ENCODE measurements around the gene POTEM.
"Not testable (repeated sequence)": the region's sequence is repeated elsewhere in the genome, so short reads cannot be mapped to it uniquely, and the experiment has no call there.

The POTEM gene

DNA sequence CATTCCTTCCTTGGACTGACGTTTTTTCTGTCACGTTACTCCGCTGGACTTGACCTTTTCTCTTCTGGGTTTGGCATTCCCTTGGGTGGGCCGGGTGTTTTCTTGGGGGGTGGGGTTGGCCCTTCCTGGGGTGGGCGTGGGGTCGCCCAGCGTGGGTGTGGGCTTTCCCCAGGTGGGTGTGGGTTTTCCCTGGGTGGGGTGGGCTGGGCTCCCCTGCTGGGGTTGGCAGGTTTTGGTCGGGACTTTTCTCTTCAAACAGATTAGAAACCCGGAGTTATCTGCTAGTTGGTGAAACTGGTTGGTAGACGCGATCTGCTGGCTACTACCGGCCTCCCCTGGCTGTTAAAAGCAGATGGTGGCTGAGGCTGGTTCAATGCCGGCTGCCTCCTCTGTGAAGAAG lies at the start of gene POTEM:
POTEM (plus strand) TSS at position 301 of the 400 bp plus-strand sequence; CDS start at position 353, 52 bp downstream.
- not testable (repeated sequence) for H3K4me3 ChIP-seq (ENCODE audit: low read depth, low read length); H3K27me3 ChIP-seq (ENCODE audit: insufficient read depth, low read depth, severe bottlenecking); DNase-seq; H3K27ac ChIP-seq; H3K9me3 ChIP-seq (ENCODE audit: severe bottlenecking); H3K36me3 ChIP-seq

DNA sequence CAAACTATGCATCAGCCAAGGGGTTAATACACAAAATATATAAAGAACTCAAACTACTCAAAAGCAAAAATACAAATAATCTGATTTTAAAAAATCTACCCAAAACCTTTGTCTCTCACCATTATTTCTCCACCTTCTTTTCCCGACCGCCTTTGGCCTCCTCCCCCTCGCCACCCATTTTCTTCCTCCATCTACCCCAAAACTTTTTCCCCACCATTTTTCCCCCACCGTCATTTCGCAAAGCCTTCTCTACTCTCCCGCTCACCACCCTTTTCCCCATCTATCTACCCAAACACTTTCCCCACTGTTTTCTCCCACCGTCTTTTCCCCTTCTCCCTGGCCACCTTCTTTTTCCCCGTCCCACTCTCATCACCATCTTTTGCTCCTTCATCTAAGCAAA lies 48.9 kb upstream of the POTEM start:
- not testable (repeated sequence) for H3K27ac ChIP-seq; H3K36me3 ChIP-seq; H3K4me3 ChIP-seq (ENCODE audit: low read depth, low read length); DNase-seq; H3K9me3 ChIP-seq (ENCODE audit: severe bottlenecking); H3K27me3 ChIP-seq (ENCODE audit: insufficient read depth, low read depth, severe bottlenecking)

DNA sequence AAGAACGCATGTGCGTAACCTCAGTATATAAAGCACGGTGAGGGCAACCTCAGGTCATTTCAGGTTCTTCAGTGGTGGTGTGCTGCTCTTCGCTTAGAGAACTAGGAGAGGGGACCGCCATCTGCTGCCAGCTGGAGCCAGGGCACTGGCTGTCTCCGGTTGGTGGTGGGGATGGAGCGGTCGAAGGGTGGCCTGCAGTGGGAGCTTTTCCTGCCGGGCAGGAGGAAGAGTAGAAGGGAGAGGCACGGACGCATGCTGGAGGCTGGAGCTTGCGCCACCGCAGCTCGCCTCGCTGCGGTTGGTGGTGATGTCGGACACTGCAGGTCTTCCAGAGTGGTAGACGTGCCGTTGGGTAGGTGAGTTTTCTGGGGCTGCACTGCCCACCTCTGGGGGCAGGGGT lies 47.2 kb upstream of the POTEM start:
- not testable (repeated sequence) for H3K27ac ChIP-seq; H3K27me3 ChIP-seq (ENCODE audit: insufficient read depth, low read depth, severe bottlenecking); H3K4me3 ChIP-seq (ENCODE audit: low read depth, low read length); H3K36me3 ChIP-seq; H3K9me3 ChIP-seq (ENCODE audit: severe bottlenecking); DNase-seq

DNA sequence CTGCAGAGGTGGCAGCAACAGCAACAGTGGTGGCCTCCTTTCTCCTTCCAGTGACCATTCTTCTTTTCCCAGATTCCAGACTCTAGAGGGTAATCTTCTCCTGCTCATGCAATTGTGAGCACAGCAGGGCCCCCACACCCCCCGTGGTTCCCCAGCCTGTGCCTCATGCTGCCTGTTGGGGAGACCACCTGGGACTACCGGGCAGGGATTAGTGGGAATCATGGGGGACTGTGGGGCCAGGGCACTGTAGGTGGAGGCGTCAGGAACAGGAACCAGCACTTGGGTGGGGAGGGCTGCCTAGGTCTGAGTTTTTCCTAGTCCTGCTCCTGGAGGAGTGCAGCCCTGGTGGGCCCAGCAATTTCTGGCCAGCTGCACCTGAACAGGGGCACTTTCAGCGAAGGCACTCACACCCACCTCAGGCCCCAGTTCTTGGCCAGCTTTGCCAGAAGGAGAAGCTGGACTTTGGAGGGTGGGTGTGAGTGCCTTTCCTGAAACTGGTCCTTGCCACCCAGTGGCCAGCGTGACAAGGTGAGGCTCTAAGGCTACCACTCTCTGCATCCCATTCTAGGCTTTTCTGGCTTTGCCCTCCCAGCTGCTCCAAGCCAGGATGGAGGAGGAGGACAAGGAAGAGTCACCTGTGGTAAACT lies 46.1 kb upstream of the POTEM start:
- H3K4me3 ChIP-seq (ENCODE audit: low read depth, low read length); H3K27me3 ChIP-seq (ENCODE audit: insufficient read depth, low read depth, severe bottlenecking); DNase-seq; H3K27ac ChIP-seq; H3K9me3 ChIP-seq (ENCODE audit: severe bottlenecking); H3K36me3 ChIP-seq: not testable (repeated sequence)

DNA sequence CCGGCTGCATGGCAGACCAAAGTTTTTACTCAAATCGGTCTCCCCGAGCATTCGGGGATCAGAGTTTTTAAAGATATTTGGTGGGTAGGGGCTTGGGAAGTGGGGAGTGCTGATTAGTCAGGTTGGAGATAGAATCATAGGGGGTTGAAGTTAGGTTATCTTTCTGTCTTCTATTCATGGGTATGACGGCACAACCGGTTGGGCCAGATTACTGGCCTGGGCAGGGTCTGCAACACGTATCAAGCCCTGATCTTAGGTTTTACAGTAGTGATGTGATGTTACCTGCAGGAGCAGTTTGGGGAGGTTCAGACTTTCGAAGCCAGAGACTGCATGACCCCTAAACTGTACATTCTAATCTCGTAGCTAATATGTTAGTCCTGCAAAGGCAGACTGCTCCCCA lies 30.4 kb upstream of the POTEM start:
- H3K9me3 ChIP-seq (ENCODE audit: severe bottlenecking); H3K27ac ChIP-seq; DNase-seq; H3K4me3 ChIP-seq (ENCODE audit: low read depth, low read length); H3K36me3 ChIP-seq; H3K27me3 ChIP-seq (ENCODE audit: insufficient read depth, low read depth, severe bottlenecking): not testable (repeated sequence)

DNA sequence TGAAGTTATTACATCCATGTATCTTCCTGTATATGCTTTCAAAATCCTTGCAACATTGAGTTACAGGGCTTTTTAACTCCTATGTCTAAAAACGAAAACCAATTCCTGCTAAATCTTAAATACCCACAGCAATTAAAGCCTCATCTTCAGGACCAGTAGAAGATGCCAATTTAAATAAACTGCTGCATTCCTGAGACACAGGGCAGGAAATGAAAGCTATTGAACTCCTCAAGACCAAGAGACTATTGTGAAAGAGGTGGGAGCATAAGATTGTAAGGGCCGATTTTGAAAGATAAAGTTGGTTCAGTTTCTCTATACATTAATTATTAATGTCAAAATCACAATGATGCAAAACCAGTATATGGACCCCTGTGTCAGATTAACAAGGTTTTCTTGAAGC lies 28.5 kb upstream of the POTEM start:
- not testable (repeated sequence) for H3K36me3 ChIP-seq; H3K27me3 ChIP-seq (ENCODE audit: insufficient read depth, low read depth, severe bottlenecking)

DNA sequence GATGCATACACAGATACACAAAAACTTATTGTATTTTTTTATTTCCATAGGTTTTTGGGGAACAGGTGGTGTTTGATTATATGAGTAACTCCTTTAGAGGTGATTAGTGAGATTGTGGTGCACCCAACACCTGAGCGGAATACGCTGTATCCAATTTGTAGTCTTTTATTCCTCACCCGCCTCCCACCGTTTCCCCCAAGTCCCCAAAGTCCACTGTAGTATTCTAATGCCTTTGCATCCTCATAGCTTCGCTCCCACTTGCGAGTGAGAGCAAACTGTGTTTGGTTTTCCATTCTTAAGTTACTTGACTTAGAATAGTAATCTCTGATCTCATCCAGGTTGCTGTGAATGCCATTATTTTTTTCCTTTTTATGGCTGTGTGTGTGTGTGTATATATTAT lies 17.3 kb upstream of the POTEM start:
- H3K27ac ChIP-seq; H3K36me3 ChIP-seq; H3K27me3 ChIP-seq (ENCODE audit: insufficient read depth, low read depth, severe bottlenecking); H3K9me3 ChIP-seq (ENCODE audit: severe bottlenecking); H3K4me3 ChIP-seq (ENCODE audit: low read depth, low read length); DNase-seq: not testable (repeated sequence)

More for the DNA sequence above, 28.5 kb upstream of the POTEM start:
- not testable (repeated sequence) for H3K4me3 ChIP-seq (ENCODE audit: low read depth, low read length); DNase-seq; H3K27ac ChIP-seq; H3K9me3 ChIP-seq (ENCODE audit: severe bottlenecking)

DNA sequence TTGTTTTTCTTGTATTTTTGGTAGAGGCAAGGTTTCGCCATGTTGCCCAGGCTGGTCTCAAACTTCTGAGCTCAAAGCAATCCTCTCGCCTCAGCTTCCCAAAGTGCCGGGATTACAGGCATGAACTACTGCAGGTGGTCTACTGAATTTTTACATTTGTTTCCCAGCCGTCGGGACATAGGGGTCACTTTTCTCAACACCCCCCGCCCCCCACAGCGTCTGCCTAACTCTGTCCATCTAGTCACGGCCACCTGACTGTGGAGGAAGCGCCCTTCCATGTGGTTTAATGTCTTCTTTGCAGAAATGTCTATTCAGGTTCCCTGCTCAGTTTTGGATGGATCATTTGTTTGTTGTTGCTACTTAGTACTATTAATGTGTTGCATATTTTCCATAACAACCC lies 14.1 kb upstream of the POTEM start:
- H3K36me3 ChIP-seq; H3K27ac ChIP-seq; H3K9me3 ChIP-seq (ENCODE audit: severe bottlenecking); H3K4me3 ChIP-seq (ENCODE audit: low read depth, low read length); H3K27me3 ChIP-seq (ENCODE audit: insufficient read depth, low read depth, severe bottlenecking): not testable (repeated sequence)
- peak; percentile 5 for DNase-seq

DNA sequence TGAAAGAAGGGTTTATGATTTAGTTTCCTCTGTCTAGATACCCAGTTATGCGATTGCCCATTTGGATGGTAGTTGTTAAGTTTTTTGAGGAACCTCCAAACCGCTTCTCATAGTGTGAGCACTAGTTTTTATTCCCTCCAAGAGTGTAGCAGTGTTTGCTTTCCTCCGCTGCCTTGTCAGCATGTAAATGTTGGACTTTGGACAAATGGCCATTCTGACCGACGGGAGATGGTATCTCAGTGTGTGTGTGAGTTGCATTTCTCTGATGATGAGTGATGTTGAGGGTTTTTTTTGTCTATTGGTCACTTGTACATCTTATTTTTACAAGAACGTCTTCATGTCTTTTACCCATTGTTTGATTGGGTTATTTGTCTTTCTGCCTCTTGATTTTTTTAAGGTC lies 11.4 kb upstream of the POTEM start:
- H3K36me3 ChIP-seq; H3K4me3 ChIP-seq (ENCODE audit: low read depth, low read length); H3K27ac ChIP-seq; H3K9me3 ChIP-seq (ENCODE audit: severe bottlenecking); H3K27me3 ChIP-seq (ENCODE audit: insufficient read depth, low read depth, severe bottlenecking); DNase-seq: not testable (repeated sequence)

DNA sequence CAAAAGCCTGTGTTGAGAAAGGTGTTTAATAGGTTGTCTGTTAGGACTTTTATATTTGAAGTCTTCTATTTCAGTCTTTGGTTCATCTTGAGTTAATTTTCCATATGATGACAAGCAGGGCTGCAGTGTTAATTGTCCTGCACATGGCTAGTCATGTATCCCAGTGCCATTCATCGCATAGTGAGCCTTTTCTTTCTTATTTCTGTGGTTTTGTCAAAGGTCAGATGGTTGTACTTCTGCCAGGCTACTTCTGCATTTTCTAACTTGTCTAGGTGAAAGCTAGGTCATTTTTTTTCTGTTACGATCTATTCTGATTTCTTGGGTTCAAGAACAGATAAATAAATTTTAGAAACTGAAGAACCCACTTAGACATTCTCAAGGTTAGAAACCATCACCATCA lies 5.7 kb upstream of the POTEM start:
- DNase-seq: not testable (repeated sequence)

DNA sequence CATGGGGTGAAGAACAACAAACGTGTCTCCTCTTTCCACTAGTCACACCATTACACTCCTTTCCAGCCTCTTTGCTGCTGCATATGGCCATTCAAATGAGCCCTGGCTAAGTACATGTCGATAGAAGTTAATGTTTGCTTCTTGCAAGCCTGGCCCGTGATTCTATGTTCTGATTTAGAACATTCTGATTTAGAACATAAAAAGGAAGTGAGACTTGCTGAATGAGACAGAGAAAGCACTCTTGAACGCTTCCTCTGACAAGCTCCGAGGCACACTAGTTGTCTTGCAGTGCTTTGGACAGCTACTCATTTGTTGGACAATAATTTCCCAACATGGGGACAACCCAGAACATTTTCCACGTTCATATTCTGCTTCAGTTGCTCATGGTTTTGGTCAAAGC lies 5.1 kb upstream of the POTEM start:
- H3K36me3 ChIP-seq; H3K27ac ChIP-seq; H3K4me3 ChIP-seq (ENCODE audit: low read depth, low read length); H3K27me3 ChIP-seq (ENCODE audit: insufficient read depth, low read depth, severe bottlenecking); H3K9me3 ChIP-seq (ENCODE audit: severe bottlenecking); DNase-seq: not testable (repeated sequence)

More for the DNA sequence above, 5.7 kb upstream of the POTEM start:
- not testable (repeated sequence) for H3K27me3 ChIP-seq (ENCODE audit: insufficient read depth, low read depth, severe bottlenecking); H3K9me3 ChIP-seq (ENCODE audit: severe bottlenecking); H3K4me3 ChIP-seq (ENCODE audit: low read depth, low read length); H3K27ac ChIP-seq; H3K36me3 ChIP-seq

DNA sequence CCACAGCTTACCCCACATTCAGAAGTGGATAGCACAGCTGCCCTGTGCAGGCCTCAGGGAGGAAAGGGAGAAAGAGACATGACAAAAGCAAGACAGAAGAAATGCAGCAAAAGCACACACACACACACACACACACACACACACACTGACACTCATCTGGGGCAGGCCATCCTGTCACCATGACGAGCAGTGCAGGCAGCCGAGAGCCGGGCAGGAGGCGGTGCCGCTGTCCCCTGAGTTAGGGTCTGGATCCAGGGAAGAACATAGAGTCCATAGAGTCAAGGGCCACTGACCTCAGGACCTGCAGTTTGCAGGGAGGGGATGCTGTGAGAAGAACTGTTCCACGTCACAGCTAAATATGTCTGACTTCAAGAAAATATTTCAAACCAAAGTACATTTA lies 4.0 kb upstream of the POTEM start:
- DNase-seq; H3K9me3 ChIP-seq (ENCODE audit: severe bottlenecking); H3K36me3 ChIP-seq; H3K4me3 ChIP-seq (ENCODE audit: low read depth, low read length); H3K27me3 ChIP-seq (ENCODE audit: insufficient read depth, low read depth, severe bottlenecking); H3K27ac ChIP-seq: not testable (repeated sequence)

DNA sequence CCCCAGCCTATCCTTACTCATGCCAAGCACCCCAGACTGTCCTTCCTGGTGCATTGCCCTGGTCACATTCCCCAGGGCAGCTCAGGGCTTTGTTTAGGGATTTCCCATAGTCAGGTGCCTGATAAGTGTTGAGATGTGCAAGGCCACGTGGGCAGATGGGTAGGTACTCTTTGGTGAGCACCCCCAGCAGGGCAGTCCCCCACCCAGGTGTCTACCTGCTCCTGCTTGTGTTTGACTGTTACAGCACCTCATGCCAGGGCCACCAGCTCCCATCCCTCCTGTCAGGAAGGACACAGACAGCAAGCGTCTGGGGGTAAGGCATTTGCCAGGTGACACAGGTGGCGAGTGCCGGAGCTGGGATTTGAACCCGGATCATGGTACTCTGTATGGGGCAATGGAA lies 2.4 kb upstream of the POTEM start:
- H3K4me3 ChIP-seq (ENCODE audit: low read depth, low read length); H3K27me3 ChIP-seq (ENCODE audit: insufficient read depth, low read depth, severe bottlenecking); H3K27ac ChIP-seq; H3K9me3 ChIP-seq (ENCODE audit: severe bottlenecking); DNase-seq; H3K36me3 ChIP-seq: not testable (repeated sequence)

DNA sequence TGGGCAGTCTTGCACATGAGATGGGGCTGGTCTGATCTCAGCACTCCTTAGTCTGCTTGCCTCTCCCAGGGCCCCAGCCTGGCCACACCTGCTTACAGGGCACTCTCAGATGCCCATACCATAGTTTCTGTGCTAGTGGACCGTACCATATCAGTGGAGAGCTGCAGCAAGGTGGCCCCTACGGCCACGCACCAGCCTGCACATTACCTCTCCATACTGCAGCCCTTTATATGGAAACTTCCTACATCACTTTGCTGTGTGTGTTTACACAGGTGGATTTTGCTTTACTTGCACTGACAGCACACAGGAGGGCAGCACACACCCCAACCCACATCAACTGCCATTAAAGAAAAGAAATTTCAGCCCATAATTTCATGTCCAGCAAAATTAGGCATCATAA lies 35.3 kb downstream of the POTEM start:
- DNase-seq; H3K9me3 ChIP-seq (ENCODE audit: severe bottlenecking); H3K27me3 ChIP-seq (ENCODE audit: insufficient read depth, low read depth, severe bottlenecking); H3K36me3 ChIP-seq; H3K27ac ChIP-seq; H3K4me3 ChIP-seq (ENCODE audit: low read depth, low read length): not testable (repeated sequence)

DNA sequence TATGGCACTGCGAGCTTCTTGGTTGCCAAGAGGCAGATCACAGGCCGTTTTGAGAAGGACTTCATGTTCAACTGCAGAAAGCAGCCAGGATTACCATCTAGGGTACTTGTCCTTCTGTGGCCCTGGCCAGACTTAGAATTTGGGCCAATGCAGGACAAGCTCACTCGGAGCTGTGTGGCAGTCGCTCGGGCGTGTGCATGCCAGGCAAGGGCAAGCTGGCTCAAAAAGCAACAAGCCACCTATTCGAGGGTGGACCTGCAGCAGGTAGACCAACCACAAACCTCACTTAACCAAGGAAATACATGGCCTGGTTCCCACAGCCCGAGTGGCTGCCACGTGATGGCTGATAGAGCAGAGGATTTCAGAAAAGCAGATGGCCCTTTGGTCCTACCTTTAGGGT lies 39.3 kb downstream of the POTEM start:
- not testable (repeated sequence) for H3K9me3 ChIP-seq (ENCODE audit: severe bottlenecking); DNase-seq; H3K4me3 ChIP-seq (ENCODE audit: low read depth, low read length); H3K27ac ChIP-seq; H3K27me3 ChIP-seq (ENCODE audit: insufficient read depth, low read depth, severe bottlenecking); H3K36me3 ChIP-seq

DNA sequence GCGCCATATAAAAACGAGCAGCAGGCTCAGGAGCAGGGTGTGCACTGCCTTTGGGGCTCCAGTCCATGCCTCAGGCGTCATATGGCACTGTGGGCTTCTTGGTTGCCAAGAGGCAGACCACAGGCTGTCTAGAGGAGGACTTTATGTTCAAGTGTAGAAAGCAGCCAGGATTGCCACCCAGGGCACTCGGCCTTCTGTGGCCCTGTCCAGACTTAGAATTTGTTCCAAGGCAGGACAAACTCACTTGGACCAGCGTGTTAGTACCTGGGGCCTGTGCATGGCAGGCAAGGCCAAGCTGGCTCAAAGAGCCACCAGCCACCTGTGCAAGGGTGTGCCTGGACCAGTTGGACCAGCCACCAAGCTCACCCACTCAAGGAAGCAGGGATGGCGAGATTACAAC lies 40.4 kb downstream of the POTEM start:
- H3K27me3 ChIP-seq (ENCODE audit: insufficient read depth, low read depth, severe bottlenecking); H3K9me3 ChIP-seq (ENCODE audit: severe bottlenecking); DNase-seq; H3K27ac ChIP-seq; H3K36me3 ChIP-seq; H3K4me3 ChIP-seq (ENCODE audit: low read depth, low read length): not testable (repeated sequence)

All from WERI-Rb-1 (cell line).